MM.1S (cell line): Measurements from ENCODE around the gene PDE1C.

Source experiments
- DNase-seq: peaks from one replicate; pipeline ENCODE4 v3.0.0-alpha.2; 2015
- H2AFZ ChIP-seq: fragments of 300-600 bp; sonication (generic); 2 replicates; pipeline ENCODE4 v1.6.0; 2016; ENCODE audit warnings: antibody characterized with exemption, low read length
- H3F3A ChIP-seq: fragments of 300-600 bp; sonication (generic); 2 replicates; pipeline ENCODE4 v1.6.1; 2016; ENCODE audit warnings: mild to moderate bottlenecking, antibody characterized with exemption, low read length, moderate library complexity, mixed read lengths; ENCODE audit not compliant: insufficient read depth
- H3K27ac ChIP-seq: fragments of 300-600 bp; sonication (generic); 2 replicates; pipeline ENCODE4 v1.5.1; 2016; ENCODE audit warnings: mild to moderate bottlenecking, low read length
- H3K27me3 ChIP-seq: fragments of 300-600 bp; sonication (generic); replicated peaks from 2 replicates; pipeline ENCODE4 v1.6.0; 2016; ENCODE audit warnings: low read length; ENCODE audit not compliant: insufficient read depth
- H3K36me3 ChIP-seq: fragments of 300-600 bp; sonication (generic); replicated peaks from 2 replicates; pipeline ENCODE4 v1.6.1; 2016; ENCODE audit warnings: mild to moderate bottlenecking, low read length, mixed read lengths; ENCODE audit not compliant: insufficient read depth
- H3K4me1 ChIP-seq: fragments of 300-600 bp; sonication (generic); 2 replicates; pipeline ENCODE4 v1.6.1; 2016; ENCODE audit warnings: low read length, mixed read lengths
- H3K4me2 ChIP-seq: fragments of 300-600 bp; sonication (generic); 2 replicates; pipeline ENCODE4 v1.6.0; 2016; ENCODE audit warnings: low read depth, low read length
- H3K4me3 ChIP-seq: fragments of 300-600 bp; sonication (generic); 2 replicates; pipeline ENCODE4 v1.5.1; 2016; ENCODE audit warnings: low read length, mixed read lengths
- H3K79me2 ChIP-seq: fragments of 300-600 bp; sonication (generic); 2 replicates; pipeline ENCODE4 v1.6.1; 2016; ENCODE audit warnings: mixed run types, low read length, mixed read lengths
- H3K9ac ChIP-seq: fragments of 300-600 bp; sonication (generic); 2 replicates; pipeline ENCODE4 v1.6.1; 2016; ENCODE audit warnings: low read length, mixed read lengths
- H3K9me2 ChIP-seq: fragments of 300-600 bp; sonication (generic); replicated peaks from 2 replicates; pipeline ENCODE4 v1.6.1; 2016; ENCODE audit warnings: mild to moderate bottlenecking, low read length, mixed read lengths; ENCODE audit not compliant: insufficient read depth
- H3K9me3 ChIP-seq: fragments of 300-600 bp; sonication (generic); replicated peaks from 2 replicates; pipeline ENCODE4 v1.6.1; 2016; ENCODE audit warnings: mild to moderate bottlenecking, low read length, mixed read lengths; ENCODE audit not compliant: insufficient read depth
- H4K20me1 ChIP-seq: fragments of 300-600 bp; sonication (generic); 2 replicates; pipeline ENCODE4 v1.6.1; 2016; ENCODE audit warnings: mild to moderate bottlenecking, low read length, moderate library complexity, mixed read lengths; ENCODE audit not compliant: insufficient read depth
- EZH2 ChIP-seq: fragments of 300-600 bp; sonication (generic); optimal IDR thresholded peaks from 2 replicates; pipeline ENCODE3; 2017; ENCODE audit warnings: low read depth, mild to moderate bottlenecking, antibody characterized with exemption, low read length, mixed read lengths
- EZH2phosphoT487 ChIP-seq: fragments of 300-600 bp; sonication (generic); IDR thresholded peaks from 2 replicates; pipeline ENCODE4 v1.6.1; 2018; ENCODE audit warnings: antibody characterized with exemption, low read length
- TF ChIP-seq, protein P1 (sequence below): fragments of 300-600 bp; sonication (generic); IDR thresholded peaks from 2 replicates; pipeline ENCODE4 v1.5.1; 2016; ENCODE audit warnings: antibody characterized with exemption, low read length, mixed read lengths

The PDE1C gene

DNA sequence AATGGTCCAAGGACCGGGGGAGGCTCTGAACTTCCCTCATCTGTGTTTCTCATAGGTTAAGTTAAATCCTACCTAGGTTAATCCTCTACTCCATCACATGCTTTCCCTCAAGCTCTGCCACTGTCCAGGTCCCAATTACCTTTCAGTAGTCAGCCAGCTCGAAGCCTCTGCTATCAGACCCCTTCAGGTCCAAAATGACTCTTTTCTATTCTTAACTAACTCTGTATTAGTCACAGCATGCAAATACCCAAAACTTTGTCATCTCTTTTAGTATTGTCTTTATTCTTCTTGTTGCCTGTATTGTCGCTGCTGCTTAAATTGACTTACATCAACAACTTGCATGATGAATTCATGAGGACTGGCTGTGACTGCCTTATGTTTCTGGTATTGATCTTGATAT, 367.9 kb downstream of the PDE1C start:
- Histone ChIP-seq H3K79me2 (no peaks in the 10 kb centered on the region), H3K9ac (no peak overlapping the region), H3K4me2 (no peak overlapping the region), H3K4me3 (no peak overlapping the region), H2AFZ (no peak overlapping the region), H3F3A (no peaks in the 10 kb centered on the region), H3K9me2 (no peaks in the 10 kb centered on the region), H3K4me1 (no peaks in the 10 kb centered on the region), H3K27ac (no peak overlapping the region), H4K20me1 (no peaks in the 10 kb centered on the region), H3K27me3 (no peaks in the 10 kb centered on the region), H3K9me3 (no peaks in the 10 kb centered on the region), H3K36me3 (no peaks in the 10 kb centered on the region)
- TF ChIP-seq EZH2phosphoT487: no peak
- TF ChIP-seq, protein P1, sequence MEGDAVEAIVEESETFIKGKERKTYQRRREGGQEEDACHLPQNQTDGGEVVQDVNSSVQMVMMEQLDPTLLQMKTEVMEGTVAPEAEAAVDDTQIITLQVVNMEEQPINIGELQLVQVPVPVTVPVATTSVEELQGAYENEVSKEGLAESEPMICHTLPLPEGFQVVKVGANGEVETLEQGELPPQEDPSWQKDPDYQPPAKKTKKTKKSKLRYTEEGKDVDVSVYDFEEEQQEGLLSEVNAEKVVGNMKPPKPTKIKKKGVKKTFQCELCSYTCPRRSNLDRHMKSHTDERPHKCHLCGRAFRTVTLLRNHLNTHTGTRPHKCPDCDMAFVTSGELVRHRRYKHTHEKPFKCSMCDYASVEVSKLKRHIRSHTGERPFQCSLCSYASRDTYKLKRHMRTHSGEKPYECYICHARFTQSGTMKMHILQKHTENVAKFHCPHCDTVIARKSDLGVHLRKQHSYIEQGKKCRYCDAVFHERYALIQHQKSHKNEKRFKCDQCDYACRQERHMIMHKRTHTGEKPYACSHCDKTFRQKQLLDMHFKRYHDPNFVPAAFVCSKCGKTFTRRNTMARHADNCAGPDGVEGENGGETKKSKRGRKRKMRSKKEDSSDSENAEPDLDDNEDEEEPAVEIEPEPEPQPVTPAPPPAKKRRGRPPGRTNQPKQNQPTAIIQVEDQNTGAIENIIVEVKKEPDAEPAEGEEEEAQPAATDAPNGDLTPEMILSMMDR: no peak
- no peak for TF ChIP-seq EZH2
- no peak for DNase-seq
